NCI-H2227 (cell line): ENCODE data around the gene NAP1L4.
A peak's percentile ranks its signal among the peaks of the same experiment; 100 is the strongest.

ENCODE experiments used
- DNase-seq: peaks from one replicate; lab custom pipeline; 2025; ENCODE audit not compliant: unreplicated experiment; lab: John Stamatoyannopoulos, UW

NAP1L4 gene

GRCh38 chr11:2961080-2961479 is 31.0 kb downstream of the NAP1L4 start:
- DNase-seq = no peak

GRCh38 chr11:2960139-2960538 is 32.0 kb downstream of the NAP1L4 start:
- DNase-seq = no peak

GRCh38 chr11:2958251-2958650 is 33.9 kb downstream of the NAP1L4 start:
- DNase-seq = no peak

GRCh38 chr11:2955906-2956476 is 36.1 kb downstream of the NAP1L4 start:
- DNase-seq = no peak

GRCh38 chr11:2954263-2954662 is 37.9 kb downstream of the NAP1L4 start:
- DNase-seq = no peak

GRCh38 chr11:2952290-2952689 is 39.8 kb downstream of the NAP1L4 start:
- no peak for DNase-seq

- no peak for DNase-seq
These were observed 40.7 kb downstream of the NAP1L4 start for GRCh38 chr11:2951231-2952110.

- DNase-seq = no peak
These were observed 41.3 kb downstream of the NAP1L4 start for GRCh38 chr11:2950825-2951224.

- no peak for DNase-seq
These were observed 42.2 kb downstream of the NAP1L4 start for GRCh38 chr11:2949920-2950319.

GRCh38 chr11:2947744-2948143 is 44.4 kb downstream of the NAP1L4 start:
- DNase-seq = no peak

GRCh38 chr11:2945757-2946287 is 46.3 kb downstream of the NAP1L4 start:
- no peak for DNase-seq

GRCh38 chr11:2945031-2945756 is 46.9 kb downstream of the NAP1L4 start:
- peak; percentile 59 for DNase-seq

- DNase-seq = no peak
These were observed 47.6 kb downstream of the NAP1L4 start for GRCh38 chr11:2944530-2944929.

GRCh38 chr11:2943711-2944118 is 48.4 kb downstream of the NAP1L4 start:
- DNase-seq = no peak

- no peak for DNase-seq
These were observed 49.0 kb downstream of the NAP1L4 start for GRCh38 chr11:2942872-2943710.

GRCh38 chr11:2942447-2942846 is 49.7 kb downstream of the NAP1L4 start:
- no peak for DNase-seq

GRCh38 chr11:2940921-2941821 is 51.0 kb downstream of the NAP1L4 start:
- no peak for DNase-seq

GRCh38 chr11:2940147-2940920 is 51.8 kb downstream of the NAP1L4 start:
- no peak for DNase-seq
